Right kidney (tissue), 1 donor: ENCODE results near the gene EHD4.
A peak's percentile ranks its signal among the peaks of the same experiment; 100 is the strongest.

Experiments used
- DNase-seq: peaks from one replicate; pipeline ENCODE4 v3.0.0-alpha.2; 2016

EHD4 gene

DNA sequence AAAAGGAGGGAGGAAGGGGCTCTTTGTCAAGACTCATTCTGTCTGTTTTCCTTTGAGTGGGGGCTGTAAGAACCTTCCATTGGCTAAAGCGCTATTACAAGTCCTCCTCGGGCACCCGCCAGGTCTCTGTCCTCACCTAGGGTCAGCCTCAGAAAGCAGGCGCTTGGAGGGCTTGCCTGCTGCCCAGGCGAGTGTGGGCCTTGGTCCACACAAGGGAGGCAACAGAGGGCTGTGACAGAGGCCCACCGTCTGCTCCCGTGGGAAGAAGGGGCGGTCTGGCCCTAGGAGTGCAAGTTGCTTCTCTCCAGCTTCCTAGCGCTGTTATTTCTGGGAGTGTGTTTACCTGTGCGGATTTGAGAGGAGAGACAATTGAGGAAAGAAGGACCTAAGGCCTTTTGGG is 24.0 kb upstream of the EHD4 start:
- no peak for DNase-seq

- no peak for DNase-seq
Observed at GRCh38 chr15:41995476-41995855, 23.1 kb upstream of the EHD4 start.

GRCh38 chr15:41994772-41995475 is 22.6 kb upstream of the EHD4 start:
- no peak for DNase-seq

DNA sequence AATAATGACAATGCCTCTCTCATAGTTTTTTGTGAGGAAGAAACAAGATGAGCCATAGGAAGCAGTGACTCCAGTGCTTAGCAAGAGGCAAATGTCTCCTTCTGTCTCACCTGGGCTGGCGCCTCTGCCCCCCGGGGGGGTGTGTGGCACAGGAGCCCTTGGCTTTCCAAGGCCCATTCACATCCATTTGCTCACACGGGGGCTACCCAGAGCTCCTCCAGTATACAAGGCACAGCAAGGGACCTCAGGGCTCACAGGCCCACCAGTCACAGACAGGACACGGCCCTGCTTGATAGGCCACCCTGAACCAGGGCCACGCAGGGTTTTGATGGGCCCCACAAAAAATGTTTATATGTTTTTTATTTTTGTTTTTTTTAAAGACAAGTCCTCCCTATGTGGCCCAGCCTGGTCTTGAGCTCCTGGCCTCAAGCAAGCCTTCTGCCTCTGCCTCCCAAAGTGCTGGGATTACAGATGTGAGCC is 21.9 kb upstream of the EHD4 start:
- DNase-seq: no peak

DNA sequence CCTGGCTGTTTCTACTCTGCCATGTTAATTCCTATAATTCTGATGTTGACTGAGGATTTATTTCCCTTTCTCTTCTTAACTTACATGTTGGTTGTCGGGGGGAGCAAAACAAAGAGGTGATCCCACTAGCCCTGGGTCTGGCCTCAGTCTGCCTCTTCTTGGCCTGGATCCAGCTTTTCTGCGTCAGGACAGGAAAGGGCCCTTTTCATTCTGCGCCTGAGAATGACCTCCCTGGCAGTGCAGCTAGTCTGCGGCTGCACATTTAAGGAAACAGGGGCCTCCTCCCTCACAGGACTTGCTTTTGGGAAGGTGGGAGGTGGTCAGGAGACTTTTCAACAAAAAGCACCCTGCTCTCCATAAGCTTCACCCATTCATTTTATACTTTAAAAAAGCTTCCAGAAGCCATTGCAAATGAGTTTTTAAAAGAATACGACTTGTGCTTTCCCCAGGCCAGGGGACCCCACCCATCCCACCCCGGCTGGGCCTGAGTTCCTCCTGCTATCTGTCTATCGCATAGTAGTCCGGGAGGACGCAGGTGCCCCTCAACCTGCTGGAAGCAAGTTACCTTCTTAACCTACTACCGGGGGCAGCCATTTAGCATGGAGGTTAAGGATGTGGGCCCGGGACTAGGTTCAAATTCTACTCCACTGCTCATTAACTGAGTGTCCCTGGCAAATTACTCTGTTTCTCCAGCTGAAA is 21.3 kb upstream of the EHD4 start:
- no peak for DNase-seq

GRCh38 chr15:41992803-41993190 is 20.4 kb upstream of the EHD4 start:
- DNase-seq: no peak

DNA sequence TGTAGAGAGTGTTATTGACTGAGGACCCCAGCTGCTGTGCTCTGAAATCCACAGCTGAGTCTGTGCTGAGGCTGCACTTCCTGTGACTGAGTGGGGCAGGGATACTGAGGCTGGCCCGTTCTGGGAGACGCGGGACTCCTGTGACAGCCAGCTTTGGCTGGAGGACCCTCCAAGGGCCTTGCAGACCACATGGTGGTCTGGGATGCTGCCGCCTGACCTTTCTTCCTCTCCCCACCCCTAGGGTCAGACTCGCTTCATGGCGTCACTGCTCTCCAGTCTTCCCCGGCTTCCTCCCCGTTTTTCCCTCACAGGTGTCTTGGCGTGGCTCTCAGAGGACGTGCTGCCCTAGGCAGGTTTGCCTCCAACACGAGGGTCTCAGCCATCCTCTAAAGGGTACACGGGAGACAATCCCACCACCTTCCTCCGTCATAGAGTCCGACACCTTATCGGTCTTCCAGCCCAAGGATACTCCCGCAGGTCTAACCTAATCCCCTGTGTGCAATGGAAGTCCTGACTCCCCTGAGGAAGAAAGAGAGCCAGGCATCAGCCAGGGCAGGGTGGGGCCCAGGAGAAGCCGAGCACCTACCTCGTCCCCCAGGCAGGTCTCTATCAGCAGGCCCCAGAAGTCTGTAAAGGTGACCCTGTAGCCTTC is 19.9 kb upstream of the EHD4 start:
- DNase-seq: no peak

DNA sequence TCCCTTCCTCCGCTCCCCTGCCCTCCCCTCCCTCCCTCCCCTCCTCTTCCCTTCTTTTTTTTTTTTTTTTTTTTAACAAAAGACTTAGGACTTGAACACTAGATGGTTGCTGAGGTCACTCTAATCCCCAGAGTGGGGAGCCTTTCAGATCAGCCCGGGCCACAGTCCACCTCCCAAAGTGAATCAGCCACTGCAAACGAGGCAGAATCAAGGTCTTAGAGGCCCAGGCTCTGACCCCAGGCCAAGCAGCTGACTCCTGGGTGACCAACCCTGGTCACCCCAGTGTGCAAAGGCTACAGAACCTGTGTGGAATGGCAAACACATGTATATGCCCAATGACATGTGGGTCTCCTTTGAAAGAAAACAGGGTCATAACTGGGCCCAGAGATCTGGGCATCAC is 18.3 kb upstream of the EHD4 start:
- DNase-seq: no peak

DNA sequence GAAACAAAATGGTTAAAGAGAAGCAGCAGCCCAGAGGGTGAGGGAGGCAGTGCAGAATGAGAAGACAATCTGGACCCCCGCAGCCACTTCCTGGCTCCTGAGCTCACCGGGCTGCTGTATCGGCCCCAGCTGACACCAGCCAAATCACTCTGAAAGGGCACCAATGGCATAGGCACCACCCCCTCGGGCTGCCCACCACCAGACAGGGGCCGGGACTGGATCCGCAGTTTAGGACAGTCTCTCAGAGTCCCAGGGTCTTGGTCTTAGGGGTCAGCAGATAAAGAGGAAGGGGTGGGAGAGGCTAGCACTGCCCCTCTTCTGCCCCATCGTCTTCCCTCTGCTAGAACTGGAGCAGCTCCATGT is 17.9 kb upstream of the EHD4 start:
- DNase-seq: no peak

- DNase-seq: peak; percentile 68
Observed at GRCh38 chr15:41989573-41990242, 17.4 kb upstream of the EHD4 start.

DNA sequence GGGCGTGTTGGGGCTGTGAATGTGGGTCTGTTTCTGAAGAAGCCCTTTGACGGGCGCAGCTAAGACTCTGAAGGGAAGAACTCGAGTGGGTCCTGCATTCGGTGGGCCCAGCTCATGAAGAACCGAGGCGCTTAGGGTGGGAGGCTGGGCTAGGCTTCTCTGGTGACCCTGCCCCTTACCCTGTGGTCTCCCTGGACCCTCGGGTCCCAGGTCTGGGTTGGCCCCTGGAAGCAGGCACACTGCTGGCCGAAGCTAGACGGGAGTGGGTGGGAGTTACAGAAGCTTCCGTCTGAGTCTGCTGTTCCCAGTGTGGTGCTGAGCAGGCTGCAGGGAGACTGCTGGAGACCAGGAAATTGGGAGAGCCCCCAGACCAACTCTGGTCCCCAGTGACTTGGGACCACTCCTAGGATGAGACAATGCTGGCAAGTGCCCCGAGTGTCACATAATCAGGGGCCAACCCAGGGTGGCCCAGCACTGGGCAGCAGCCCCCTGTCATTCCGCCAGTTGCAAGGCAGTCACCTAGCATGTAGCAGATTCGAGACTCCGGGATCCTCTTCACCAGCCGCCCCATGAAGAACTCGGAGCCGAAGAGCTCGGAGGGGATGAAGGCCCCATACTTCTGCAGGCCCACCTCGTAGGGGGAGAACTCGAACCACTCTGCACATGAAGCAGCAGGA is 16.7 kb upstream of the EHD4 start:
- no peak for DNase-seq

- DNase-seq: no peak
Observed at GRCh38 chr15:41987925-41988275, 15.5 kb upstream of the EHD4 start.

DNA sequence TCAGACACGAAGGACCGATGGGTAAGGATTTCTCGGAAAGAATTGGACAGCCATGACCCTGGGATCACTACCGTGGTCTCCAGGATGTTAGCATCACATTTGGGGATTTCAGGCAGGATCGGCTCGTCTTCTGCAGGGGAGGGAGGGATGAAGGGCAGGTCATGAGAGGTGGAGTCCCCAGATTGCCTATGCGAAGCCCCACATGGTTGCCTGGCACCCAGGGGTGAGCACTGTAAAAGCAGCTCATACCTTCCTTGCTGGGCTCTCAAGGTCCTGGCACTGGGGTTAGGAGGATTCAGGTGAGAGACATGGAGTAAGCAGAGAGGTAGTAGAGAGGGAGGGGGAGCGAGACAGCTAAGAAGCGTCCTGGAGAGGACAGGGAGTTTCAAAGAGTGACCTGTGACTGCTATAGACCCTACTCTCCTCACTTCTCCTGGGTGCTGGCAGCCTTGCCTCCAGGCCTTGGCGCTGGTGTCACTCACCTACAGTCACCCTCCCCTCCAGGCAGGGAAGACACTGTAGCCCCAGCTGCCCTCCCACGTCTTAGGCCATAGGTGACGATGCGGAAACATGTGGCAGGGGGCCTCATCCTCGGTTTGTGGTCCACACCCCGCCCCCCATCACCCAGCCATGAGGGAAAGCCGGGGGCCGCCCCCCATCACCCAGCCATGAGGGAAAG is 15.0 kb upstream of the EHD4 start:
- DNase-seq: no peak

GRCh38 chr15:41985236-41986160 is 13.1 kb upstream of the EHD4 start:
- no peak for DNase-seq

- no peak for DNase-seq
Observed at GRCh38 chr15:41984622-41985021, 12.3 kb upstream of the EHD4 start.

GRCh38 chr15:41983621-41984571 is 11.5 kb upstream of the EHD4 start:
- DNase-seq: no peak

GRCh38 chr15:41983221-41983620 is 10.9 kb upstream of the EHD4 start:
- DNase-seq: no peak

DNA sequence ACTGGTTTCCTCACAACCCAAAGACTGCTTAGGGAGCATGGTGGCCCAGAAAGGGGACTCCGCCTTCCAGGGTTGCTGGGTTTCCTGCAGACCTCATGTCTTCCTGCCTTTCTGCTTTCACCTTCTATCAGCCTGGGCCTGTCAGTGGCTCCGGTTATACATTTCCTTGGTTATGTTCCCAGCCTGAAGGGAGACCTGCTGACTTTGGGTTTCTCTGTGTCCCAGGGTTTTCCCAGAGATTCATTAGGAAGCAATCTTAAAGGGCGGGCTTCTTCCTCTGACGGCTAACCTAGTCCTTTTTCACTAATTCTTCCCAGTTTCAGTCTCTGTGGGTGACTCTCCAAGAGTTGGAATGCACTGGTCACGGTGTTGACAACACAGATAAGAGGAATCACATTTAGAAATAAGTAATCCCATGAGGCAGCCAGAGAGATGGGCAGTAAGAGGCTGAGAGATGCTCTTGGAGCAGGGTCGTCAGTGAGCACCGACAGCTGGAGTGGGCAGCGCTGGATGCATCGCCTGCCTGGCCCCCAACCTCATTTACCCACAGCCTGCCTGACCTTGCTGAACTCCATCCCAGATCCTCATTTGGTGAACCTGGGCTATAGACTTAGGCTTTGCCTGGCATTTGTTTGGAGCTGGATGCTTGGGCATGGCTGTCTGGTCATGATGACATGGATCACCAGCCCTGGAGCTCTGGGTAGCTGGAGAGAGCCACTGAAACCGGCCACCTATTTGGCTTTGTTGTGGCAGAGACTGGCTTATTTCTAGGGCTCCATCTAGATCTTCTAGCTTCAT is 10.0 kb upstream of the EHD4 start:
- DNase-seq: no peak
